HepG2 (cell line): ENCODE data around the gene PREP. TPM values are rescaled to one million over a fixed set of nuclear protein-coding genes. Genes with fewer than 3 reads are reported as not detected.

Source experiments
- AKAP8 ChIP-seq: sonication (generic); formaldehyde crosslinking; IDR thresholded peaks from 2 replicates; pipeline ENCODE4 v1.5.1; 2020; ENCODE audit warnings: mild to moderate bottlenecking, missing genetic modification reagents
- IKZF1 ChIP-seq: fragments of 450-650 bp; IDR thresholded peaks from 2 replicates; pipeline ENCODE4 v1.7.1; 2016
- MEIS1 ChIP-seq: sonication (generic); formaldehyde crosslinking; IDR thresholded peaks from 2 replicates; pipeline ENCODE4 v1.9.0; 2021; ENCODE audit warnings: mild to moderate bottlenecking, missing genetic modification reagents, moderate library complexity, borderline replicate concordance
- REXO4 ChIP-seq: sonication (generic); formaldehyde crosslinking; IDR thresholded peaks from 2 replicates; pipeline ENCODE4 v1.8.0; 2022; ENCODE audit warnings: missing genetic modification reagents, mild to moderate bottlenecking, borderline replicate concordance
- SMYD3 ChIP-seq: sonication (generic); formaldehyde crosslinking; IDR thresholded peaks from 2 replicates; pipeline ENCODE4 v1.8.1; 2023; ENCODE audit warnings: mild to moderate bottlenecking, missing genetic modification reagents
- TSC22D2 ChIP-seq: sonication (generic); formaldehyde crosslinking; IDR thresholded peaks from 2 replicates; pipeline ENCODE4 v1.5.1; 2020; ENCODE audit warnings: missing genetic modification reagents, mild to moderate bottlenecking, borderline replicate concordance
- ZFX ChIP-seq: sonication (generic); formaldehyde crosslinking; IDR thresholded peaks from 2 replicates; pipeline ENCODE4 v1.4.0; 2020; ENCODE audit warnings: mild to moderate bottlenecking, low read depth, missing genetic modification reagents, moderate library complexity
- ZKSCAN8 ChIP-seq: IDR thresholded peaks from 2 replicates; pipeline ENCODE4 v1.6.1; 2016; ENCODE audit warnings: borderline replicate concordance, missing genetic modification reagents, missing compliant biosample characterization
- ZNF703 ChIP-seq: sonication (generic); formaldehyde crosslinking; IDR thresholded peaks from 2 replicates; pipeline ENCODE4 v1.5.1; 2020; ENCODE audit warnings: missing genetic modification reagents, mild to moderate bottlenecking, moderate library complexity, borderline replicate concordance
- ZNF724P ChIP-seq: sonication (generic); formaldehyde crosslinking; IDR thresholded peaks from 2 replicates; pipeline ENCODE4 v1.8.0; 2022; ENCODE audit warnings: missing genetic modification reagents, borderline replicate concordance
- ZZZ3 ChIP-seq: sonication (generic); formaldehyde crosslinking; IDR thresholded peaks from 2 replicates; pipeline ENCODE4 v1.4.0; 2020; ENCODE audit warnings: missing genetic modification reagents, mild to moderate bottlenecking, borderline replicate concordance
- polyA plus RNA-seq, 8 experiments: library from polyadenylated mRNA; depleted of rRNA in 3 of 8; stranded (reverse) in 7 of 8; unstranded in 1 of 8; fragments of >200 nt; fragmentation: Illumina TruSeq in 4 of 8; extraction: Trizol in 4 of 8; gene quantifications; 2 replicates each; pipeline versions ENCODE4 v1.2.1 to v1.2.3, GENCODE V29; 2011 to 2016; ENCODE audit warnings: low read depth in 4 of 8, missing spikeins in 1 of 8, mixed read lengths in 1 of 8; ENCODE audit not compliant: insufficient read depth in 1 of 8
- total RNA-seq, 5 experiments: library from RNA; depleted of rRNA; stranded (reverse); fragments of >200 nt; fragmentation: Illumina TruSeq; extraction: Trizol; gene quantifications; 2 replicates each; pipeline ENCODE4 v1.2.3, GENCODE V29; 2016; ENCODE audit warnings: low read depth in 1 of 5
- TF ChIP-seq, protein P1 (sequence below), 2 experiments: sonication (generic) in 1 of 2; formaldehyde crosslinking in 1 of 2; IDR thresholded peaks; 2 replicates each; pipeline versions ENCODE4 v1.6.1 to v1.9.0; 2014 to 2022; ENCODE audit warnings: antibody characterized with exemption in 1 of 2, borderline replicate concordance in 1 of 2, inconsistent platforms in 1 of 2, low read depth in 1 of 2, missing genetic modification reagents in 1 of 2
- TF ChIP-seq, protein P2 (sequence below): sonication (generic); formaldehyde crosslinking; IDR thresholded peaks from 2 replicates; pipeline ENCODE4 v1.4.0; 2020; ENCODE audit warnings: missing genetic modification reagents, mild to moderate bottlenecking, borderline replicate concordance
- TF ChIP-seq, protein P3 (sequence below): fragments of 450-650 bp; IDR thresholded peaks from 2 replicates; pipeline ENCODE4 v1.6.1; 2017
- TF ChIP-seq, protein P4 (sequence below): IDR thresholded peaks from 2 replicates; pipeline ENCODE4 v1.6.1; 2016; ENCODE audit warnings: missing genetic modification reagents, missing compliant biosample characterization

Gene PREP
- total and polyA plus RNA-seq, 2 of the 13 experiments (the other 11 are each of a cell fraction or from before 2014, with no cell fraction given), result 12.6 to 15.9 TPM

DNA sequence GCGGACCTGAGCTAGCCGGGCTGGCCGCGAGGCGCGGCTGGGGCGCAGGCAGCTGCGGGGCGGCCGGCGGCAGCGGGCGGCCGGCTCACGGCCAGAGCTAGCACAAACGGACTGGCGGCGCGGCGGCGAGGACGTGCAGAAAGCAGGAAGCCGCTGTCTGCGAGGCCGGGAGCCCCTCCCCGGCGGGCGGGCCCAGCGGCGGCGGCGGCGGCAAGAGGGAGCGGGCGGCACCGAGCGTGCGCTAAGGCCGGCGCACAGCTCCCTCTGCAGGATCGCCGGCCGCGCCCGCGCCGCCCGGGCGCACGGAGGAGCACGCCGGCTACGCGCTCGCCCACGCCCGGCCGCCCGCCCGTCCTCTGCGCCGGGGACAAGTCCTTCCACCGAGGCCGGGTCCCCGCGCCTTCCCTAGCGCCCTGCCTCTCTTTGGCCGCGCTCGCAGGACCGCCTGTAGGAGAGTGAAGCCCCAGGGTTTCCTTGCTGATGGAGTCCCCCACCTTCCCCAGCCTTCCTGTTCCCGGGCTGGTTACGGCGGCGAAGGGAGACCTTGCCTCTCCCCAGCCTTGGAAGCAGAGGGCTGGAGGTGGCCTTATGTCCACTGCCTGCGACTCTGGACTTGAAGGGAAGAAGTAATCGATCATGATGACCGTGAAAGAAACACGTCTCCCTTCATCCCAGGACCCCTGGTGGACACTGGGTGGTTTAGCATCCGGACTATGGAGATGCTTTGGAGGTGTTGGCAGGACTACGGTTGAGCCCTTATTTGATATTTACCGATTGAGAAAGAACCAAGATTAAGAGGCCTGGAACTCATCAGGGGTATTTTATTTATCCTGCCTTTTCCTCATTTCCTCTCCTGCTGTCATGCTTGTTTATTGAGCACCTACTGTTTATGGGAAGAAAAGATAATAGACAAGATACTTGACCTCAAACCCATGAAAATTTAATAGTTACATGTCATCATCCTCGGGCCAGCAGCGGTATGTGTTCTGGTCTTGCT, at the start of gene PREP (continued):
- TF ChIP-seq, protein P1, sequence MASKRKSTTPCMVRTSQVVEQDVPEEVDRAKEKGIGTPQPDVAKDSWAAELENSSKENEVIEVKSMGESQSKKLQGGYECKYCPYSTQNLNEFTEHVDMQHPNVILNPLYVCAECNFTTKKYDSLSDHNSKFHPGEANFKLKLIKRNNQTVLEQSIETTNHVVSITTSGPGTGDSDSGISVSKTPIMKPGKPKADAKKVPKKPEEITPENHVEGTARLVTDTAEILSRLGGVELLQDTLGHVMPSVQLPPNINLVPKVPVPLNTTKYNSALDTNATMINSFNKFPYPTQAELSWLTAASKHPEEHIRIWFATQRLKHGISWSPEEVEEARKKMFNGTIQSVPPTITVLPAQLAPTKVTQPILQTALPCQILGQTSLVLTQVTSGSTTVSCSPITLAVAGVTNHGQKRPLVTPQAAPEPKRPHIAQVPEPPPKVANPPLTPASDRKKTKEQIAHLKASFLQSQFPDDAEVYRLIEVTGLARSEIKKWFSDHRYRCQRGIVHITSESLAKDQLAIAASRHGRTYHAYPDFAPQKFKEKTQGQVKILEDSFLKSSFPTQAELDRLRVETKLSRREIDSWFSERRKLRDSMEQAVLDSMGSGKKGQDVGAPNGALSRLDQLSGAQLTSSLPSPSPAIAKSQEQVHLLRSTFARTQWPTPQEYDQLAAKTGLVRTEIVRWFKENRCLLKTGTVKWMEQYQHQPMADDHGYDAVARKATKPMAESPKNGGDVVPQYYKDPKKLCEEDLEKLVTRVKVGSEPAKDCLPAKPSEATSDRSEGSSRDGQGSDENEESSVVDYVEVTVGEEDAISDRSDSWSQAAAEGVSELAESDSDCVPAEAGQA (IDR thresholded peaks at IDR 0.05; ENCODE audit: low read depth), result no peak
- TF ChIP-seq, protein P1 (CRISPR knock-in tag; IDR thresholded peaks at IDR 0.05; ENCODE audit: borderline replicate concordance), result 0 out of 2 replicates have a peak, but pooled peaks have one; percentile 17
- TF ChIP-seq AKAP8 (CRISPR knock-in tag) (no peak), ZNF703 (CRISPR knock-in tag) (no peak), ZNF724P (CRISPR knock-in tag) (peak; percentile 46; the same call in 1 of the 2 replicates), MEIS1 (CRISPR knock-in tag) (no peak), SMYD3 (no peak), ZKSCAN8 (no peak), ZFX (CRISPR knock-in tag) (peak; percentile 54), REXO4 (CRISPR knock-in tag) (no peak), TSC22D2 (CRISPR knock-in tag) (no peak), ZZZ3 (CRISPR knock-in tag) (no peak), IKZF1 (no peak)
- TF ChIP-seq, protein P2, sequence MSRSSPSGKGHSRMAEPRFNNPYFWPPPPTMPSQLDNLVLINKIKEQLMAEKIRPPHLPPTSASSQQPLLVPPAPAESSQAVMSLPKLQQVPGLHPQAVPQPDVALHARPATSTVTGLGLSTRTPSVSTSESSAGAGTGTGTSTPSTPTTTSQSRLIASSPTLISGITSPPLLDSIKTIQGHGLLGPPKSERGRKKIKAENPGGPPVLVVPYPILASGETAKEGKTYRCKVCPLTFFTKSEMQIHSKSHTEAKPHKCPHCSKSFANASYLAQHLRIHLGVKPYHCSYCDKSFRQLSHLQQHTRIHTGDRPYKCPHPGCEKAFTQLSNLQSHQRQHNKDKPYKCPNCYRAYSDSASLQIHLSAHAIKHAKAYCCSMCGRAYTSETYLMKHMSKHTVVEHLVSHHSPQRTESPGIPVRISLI, result no peak
- TF ChIP-seq, protein P3, sequence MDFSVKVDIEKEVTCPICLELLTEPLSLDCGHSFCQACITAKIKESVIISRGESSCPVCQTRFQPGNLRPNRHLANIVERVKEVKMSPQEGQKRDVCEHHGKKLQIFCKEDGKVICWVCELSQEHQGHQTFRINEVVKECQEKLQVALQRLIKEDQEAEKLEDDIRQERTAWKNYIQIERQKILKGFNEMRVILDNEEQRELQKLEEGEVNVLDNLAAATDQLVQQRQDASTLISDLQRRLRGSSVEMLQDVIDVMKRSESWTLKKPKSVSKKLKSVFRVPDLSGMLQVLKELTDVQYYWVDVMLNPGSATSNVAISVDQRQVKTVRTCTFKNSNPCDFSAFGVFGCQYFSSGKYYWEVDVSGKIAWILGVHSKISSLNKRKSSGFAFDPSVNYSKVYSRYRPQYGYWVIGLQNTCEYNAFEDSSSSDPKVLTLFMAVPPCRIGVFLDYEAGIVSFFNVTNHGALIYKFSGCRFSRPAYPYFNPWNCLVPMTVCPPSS, result no peak
- TF ChIP-seq, protein P4, sequence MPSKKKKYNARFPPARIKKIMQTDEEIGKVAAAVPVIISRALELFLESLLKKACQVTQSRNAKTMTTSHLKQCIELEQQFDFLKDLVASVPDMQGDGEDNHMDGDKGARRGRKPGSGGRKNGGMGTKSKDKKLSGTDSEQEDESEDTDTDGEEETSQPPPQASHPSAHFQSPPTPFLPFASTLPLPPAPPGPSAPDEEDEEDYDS, result 0 out of 2 replicates have a peak, but pooled peaks have one; percentile 9
